Adrenal gland (tissue), 12 donors: ENCODE results near the gene IFITM1. TPM values are rescaled to one million over a fixed set of nuclear protein-coding genes. Genes with fewer than 3 reads are reported as not detected.
A peak's percentile ranks its signal among the peaks of the same experiment; 100 is the strongest.
"Not testable (repeated sequence)": the region's sequence is repeated elsewhere in the genome, so short reads cannot be mapped to it uniquely, and the experiment has no call there.

ENCODE experiments used
- DNase-seq, 7 donors: peaks; one replicate each; pipeline ENCODE4 v3.0.0-alpha.2; 2019 to 2020
- H3K27ac ChIP-seq, 5 donors: fragments of 200-600 bp; sonication (generic) in 4 of 5; 1 replicate in 3 of 5; 2 replicates in 2 of 5; pipeline versions ENCODE4 v1.5.1 to v1.8.0; 2016 to 2020; ENCODE audit warnings: mild to moderate bottlenecking in 1 of 5
- H3K27me3 ChIP-seq: fragments of 200-600 bp; 2 replicates; pipeline ENCODE4 v1.8.0; 2021
- H3K36me3 ChIP-seq, 2 donors: fragments of 200-600 bp; replicated peaks in 1 of 2; 1 replicate in 1 of 2; 2 replicates in 1 of 2; pipeline versions ENCODE4 v1.5.1 to v1.8.0; 2018 to 2022
- H3K4me1 ChIP-seq, 2 donors: fragments of 200-600 bp; replicated peaks in 1 of 2; 1 replicate in 1 of 2; 2 replicates in 1 of 2; pipeline versions ENCODE4 v1.5.1 to v1.8.0; 2018 to 2021
- H3K4me3 ChIP-seq, 4 donors: fragments of 200-600 bp; sonication (generic) in 3 of 4; one replicate each; pipeline ENCODE4 v1.5.1; 2016 to 2018
- H3K9me3 ChIP-seq, 3 donors: fragments of 200-600 bp; sonication (generic) in 1 of 3; replicated peaks in 1 of 3; 1 replicate in 2 of 3; 2 replicates in 1 of 3; pipeline versions ENCODE4 v1.5.1 to v1.8.0; 2016 to 2021
- POLR2A ChIP-seq, 2 donors: fragments of 450-650 bp; IDR thresholded peaks; one replicate each; pipeline ENCODE4 v1.6.1; 2017; ENCODE audit warnings: antibody characterized with exemption in 2 of 2, mild to moderate bottlenecking in 2 of 2, moderate library complexity in 1 of 2
- WGBS, 4 donors: extraction: QIAGEN DNeasy Blood & Tissue Kit in 2 of 4; methylation state at CpG; one replicate each; pipeline versions ENCODE4 v1.1.5 to v1.1.7; 2013 to 2017; 5-methylcytosine and 5-hydroxymethylcytosine counted together
- intact Hi-C, 2 donors: fragments of 100-400 bp; cut with DNase I; formaldehyde crosslinking; loops; one replicate each; pipeline versions ENCODE4 v1.14.1 to v1.15.0; 2022 to 2023
- polyA plus RNA-seq, 3 donors: library from polyadenylated mRNA; stranded (reverse); fragments of 200-250 nt in 2 of 3; fragments of 350-450 nt in 1 of 3; fragmentation: Illumina TruSeq in 1 of 3; extraction: RNeasy Lipid Tissue Mini Kit (QIAGEN cat#74804) in 1 of 3; gene quantifications; one replicate each; pipeline ENCODE4 v1.2.3, GENCODE V29; 2013 to 2014
- total RNA-seq, 9 donors: library from RNA; depleted of rRNA in 4 of 9; stranded (reverse); fragments of >200 nt in 4 of 9; fragments of 120-200 nt in 1 of 9; fragmentation: NEBNext Ultra II Directional in 1 of 9; extraction: Animal tissue kit (Norgen Biotek cat#: 25700) in 1 of 9; gene quantifications; one replicate each; pipeline versions ENCODE4 v1.1.0 to v1.2.4, GENCODE V29; 2013 to 2023
- TF ChIP-seq, protein P1 (sequence below), 6 experiments: fragments of 450-650 bp in 4 of 6; fragments of 200-600 bp in 2 of 6; sonication (generic) in 1 of 6; IDR thresholded peaks; 1 replicate in 5 of 6; 2 replicates in 1 of 6; pipeline versions ENCODE4 v1.5.1 to v1.8.0; 2016 to 2021; ENCODE audit warnings: antibody characterized with exemption in 6 of 6, mild to moderate bottlenecking in 2 of 6, moderate library complexity in 1 of 6
- donor health status: healthy with polysubstance abuse.
- donor health status: Bipolar disorder and iron deficiency.
- donor health status: DM: yes; HTN: yes; CAD: no.
- donor health status: DM: no; HTN: no; CAD: no.
- donor health status: DM: no; HTN: no; CAD: no.
- donor health status: DM: yes; HTN: yes; CAD: no.

IFITM1 gene
- total and polyA plus RNA-seq, 12 donors: 12.1 to 360 (median 85.3) TPM

GRCh38 chr11:315516-315994 lies 1.7 kb downstream of the IFITM1 start:
- Histone ChIP-seq H3K27ac (peak overlapping the region in 4 of 5 donors; percentile 17 to 89 (median 56)), H3K27me3 (peaks cover 16% of the 10 kb centered on the region), H3K4me1 (peaks cover 0 to 26% of the 10 kb centered on the region in 2 donors), H3K4me3 (peak overlapping the region in 1 of 4 donors; percentile 45), H3K36me3 (no peaks in the 10 kb centered on the region), H3K9me3 (no peaks in the 10 kb centered on the region)
- no peak for DNase-seq
- intact Hi-C loops: no loop called here
- 39 to 57% (median 40%) methylated on average over 6 to 32 of the region's 32 CpGs for WGBS, 4 donors
- TF ChIP-seq POLR2A (IDR thresholded peaks at IDR 0.05): no peak
- TF ChIP-seq, protein P1, sequence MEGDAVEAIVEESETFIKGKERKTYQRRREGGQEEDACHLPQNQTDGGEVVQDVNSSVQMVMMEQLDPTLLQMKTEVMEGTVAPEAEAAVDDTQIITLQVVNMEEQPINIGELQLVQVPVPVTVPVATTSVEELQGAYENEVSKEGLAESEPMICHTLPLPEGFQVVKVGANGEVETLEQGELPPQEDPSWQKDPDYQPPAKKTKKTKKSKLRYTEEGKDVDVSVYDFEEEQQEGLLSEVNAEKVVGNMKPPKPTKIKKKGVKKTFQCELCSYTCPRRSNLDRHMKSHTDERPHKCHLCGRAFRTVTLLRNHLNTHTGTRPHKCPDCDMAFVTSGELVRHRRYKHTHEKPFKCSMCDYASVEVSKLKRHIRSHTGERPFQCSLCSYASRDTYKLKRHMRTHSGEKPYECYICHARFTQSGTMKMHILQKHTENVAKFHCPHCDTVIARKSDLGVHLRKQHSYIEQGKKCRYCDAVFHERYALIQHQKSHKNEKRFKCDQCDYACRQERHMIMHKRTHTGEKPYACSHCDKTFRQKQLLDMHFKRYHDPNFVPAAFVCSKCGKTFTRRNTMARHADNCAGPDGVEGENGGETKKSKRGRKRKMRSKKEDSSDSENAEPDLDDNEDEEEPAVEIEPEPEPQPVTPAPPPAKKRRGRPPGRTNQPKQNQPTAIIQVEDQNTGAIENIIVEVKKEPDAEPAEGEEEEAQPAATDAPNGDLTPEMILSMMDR (IDR thresholded peaks at IDR 0.05): no peak

GRCh38 chr11:316031-316701 lies 2.3 kb downstream of the IFITM1 start:
- H3K27ac ChIP-seq: peak overlapping the region in 4 of 5 donors; percentile 17 to 89 (median 56)
- no peaks in the 10 kb centered on the region for H3K36me3 ChIP-seq
- H3K4me3 ChIP-seq: peak overlapping the region in 1 of 4 donors; percentile 45
- H3K9me3 ChIP-seq: no peaks in the 10 kb centered on the region
- WGBS, 4 donors: 18 to 53% (median 26%) methylated on average over 8 to 64 of the region's 64 CpGs
- intact Hi-C loops: no loop called here
- H3K27me3 ChIP-seq: peaks cover 16% of the 10 kb centered on the region
- H3K4me1 ChIP-seq: peaks cover 3 to 26% of the 10 kb centered on the region in 2 donors
- peak in 1 of 7 donors; percentile 19 for DNase-seq
- TF ChIP-seq, protein P1 (IDR thresholded peaks at IDR 0.05): no peak
- no peak for TF ChIP-seq POLR2A (IDR thresholded peaks at IDR 0.05)

DNA sequence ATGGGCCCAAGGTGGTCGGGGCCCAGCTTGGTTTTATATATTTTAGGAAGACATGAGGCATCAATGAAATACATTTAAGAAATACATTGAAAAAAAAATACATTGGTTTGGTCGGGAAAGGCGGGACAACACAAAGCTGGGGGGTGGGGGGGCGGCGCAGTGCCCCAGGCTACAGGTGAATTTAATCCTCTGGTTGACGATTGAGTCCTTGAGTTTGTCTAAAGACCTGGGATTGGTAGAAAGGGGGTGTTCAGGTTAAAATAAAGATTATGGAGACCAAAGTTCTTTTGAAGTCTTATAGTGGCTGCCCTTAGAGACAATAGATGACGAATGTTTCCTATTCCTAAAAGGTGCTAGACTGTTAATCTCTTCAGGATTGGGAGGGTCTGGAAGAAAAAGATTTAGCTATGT lies 3.1 kb downstream of the IFITM1 start:
- TF ChIP-seq, protein P1 (IDR thresholded peaks at IDR 0.05): no peak
- TF ChIP-seq POLR2A (IDR thresholded peaks at IDR 0.05): no peak
- no peaks in the 10 kb centered on the region for H3K36me3 ChIP-seq
- peaks cover 3 to 26% of the 10 kb centered on the region in 2 donors for H3K4me1 ChIP-seq
- no peaks in the 10 kb centered on the region for H3K9me3 ChIP-seq
- intact Hi-C loops: no loop called here
- WGBS, 4 donors: 63 to 71% (median 67%) methylated on average over 7 of the region's 7 CpGs
- peaks cover 16% of the 10 kb centered on the region for H3K27me3 ChIP-seq
- peak overlapping the region in 1 of 4 donors; percentile 45 for H3K4me3 ChIP-seq
- peak overlapping the region in 2 of 5 donors; percentile 74 to 89 for H3K27ac ChIP-seq
- no peak for DNase-seq

DNA sequence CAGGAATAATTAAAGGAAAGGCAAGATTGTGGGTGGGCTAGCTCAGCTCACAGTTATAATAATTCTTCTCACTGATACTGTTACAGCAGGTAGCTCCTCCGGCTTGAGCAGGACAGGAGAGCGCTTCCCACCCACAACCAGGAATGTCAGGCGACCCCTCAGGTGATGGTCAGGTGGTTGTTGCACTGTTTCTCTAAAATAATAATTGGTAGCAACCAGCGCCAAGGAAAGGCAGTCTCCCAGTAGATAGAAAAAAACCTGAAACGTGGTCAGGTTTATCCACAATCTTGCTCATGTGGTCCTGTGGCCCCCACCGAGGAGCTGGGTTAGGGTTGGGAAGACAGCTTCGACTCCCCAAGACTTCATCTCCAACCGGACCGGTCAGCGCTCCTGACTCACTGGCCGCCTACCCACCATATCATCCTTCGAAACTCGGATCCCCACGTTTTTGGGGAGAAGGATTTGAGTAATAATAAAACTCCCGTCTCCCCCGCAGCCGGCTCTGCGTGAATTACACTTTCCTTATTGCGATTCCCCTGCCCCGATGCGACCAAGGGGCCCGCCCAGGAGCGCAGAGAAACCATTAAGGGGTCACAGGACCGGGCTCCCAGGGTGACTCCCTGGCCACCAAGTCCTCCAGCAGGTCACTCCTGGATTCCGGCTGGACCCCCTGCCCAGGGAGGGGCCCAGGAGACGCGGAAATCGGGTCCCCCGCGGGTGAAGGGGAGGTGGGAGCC lies 4.0 kb downstream of the IFITM1 start:
- intact Hi-C loops, DNase-seq, H3K36me3 ChIP-seq, H3K9me3 ChIP-seq: not testable (repeated sequence)
- H3K4me1 ChIP-seq: peaks cover 3 to 18% of the 10 kb centered on the region in 2 donors
- H3K27ac ChIP-seq: peak overlapping the region in 2 of 5 donors; percentile 38 to 45
- WGBS, 4 donors: 29 to 60% (median 34%) methylated on average over 6 to 16 of the region's 30 CpGs
- H3K4me3 ChIP-seq: peak overlapping the region in 1 of 4 donors; percentile 2
- peaks cover 16% of the 10 kb centered on the region for H3K27me3 ChIP-seq

DNA sequence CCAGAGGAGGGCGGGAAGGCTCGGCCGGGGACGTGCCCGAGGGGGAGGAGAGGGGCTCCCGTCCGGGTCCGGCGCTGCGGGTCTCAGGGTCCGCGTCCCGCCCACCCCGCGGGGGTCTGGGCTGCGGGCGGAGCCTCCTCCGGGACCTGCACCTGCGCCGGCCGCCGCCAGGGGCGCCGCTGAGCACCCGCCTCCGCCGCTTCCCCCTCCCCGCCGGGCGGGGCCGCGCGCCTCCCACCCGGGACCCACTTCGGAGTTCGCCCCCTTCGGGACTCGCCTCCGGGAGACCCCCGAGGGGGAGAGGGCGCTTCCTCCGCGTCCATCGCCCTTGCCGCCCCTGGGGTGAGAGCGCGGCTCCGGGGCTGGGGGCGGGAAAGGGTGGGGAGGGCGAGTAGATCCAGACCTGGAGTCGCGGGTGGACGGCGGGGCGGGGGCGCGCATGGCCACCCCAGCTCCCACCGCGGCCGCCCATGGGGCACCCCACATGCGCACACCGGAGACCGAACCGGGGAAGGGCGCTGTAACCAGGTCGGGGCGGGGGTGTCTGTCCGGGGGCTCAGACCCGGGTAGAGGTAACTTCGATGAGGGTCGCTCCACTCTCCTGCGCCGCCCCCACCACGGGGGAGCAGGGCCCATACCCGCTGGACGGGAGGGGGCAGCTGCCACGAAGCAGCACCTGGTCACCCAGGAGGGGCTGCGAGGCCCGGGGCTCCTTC lies 4.7 kb downstream of the IFITM1 start:
- H3K9me3 ChIP-seq, intact Hi-C loops, H3K36me3 ChIP-seq, DNase-seq: not testable (repeated sequence)
- H3K27me3 ChIP-seq: peaks cover 16% of the 10 kb centered on the region
- peak overlapping the region in 2 of 4 donors; percentile 34 to 90 for H3K4me3 ChIP-seq
- H3K27ac ChIP-seq: peak overlapping the region in 4 of 5 donors; percentile 62 to 100 (median 80)
- 0 to 2% (median 1%) methylated on average over 5 to 13 of the region's 79 CpGs; no CpG with 5 or more reads in 1 of the 4 donors for WGBS, 4 donors
- H3K4me1 ChIP-seq: peaks cover 3 to 10% of the 10 kb centered on the region in 2 donors
